Left cardiac atrium (tissue), 4 donors: ENCODE results near the gene GRSF1. TPM values are rescaled to one million over a fixed set of nuclear protein-coding genes. Genes with fewer than 3 reads are reported as not detected.
"Not testable (repeated sequence)": the region's sequence is repeated elsewhere in the genome, so short reads cannot be mapped to it uniquely, and the experiment has no call there.

ENCODE experiments used
- ATAC-seq, 2 donors: fragments of 200-7000 bp; cut with Tn5 transposase; one replicate each; pipeline ENCODE4 v1.9.1; 2020; ENCODE audit warnings: mild to moderate bottlenecking in 2 of 2, moderate library complexity in 2 of 2
- DNase-seq: peaks from one replicate; pipeline ENCODE4 v3.0.0-alpha.2; 2020
- intact Hi-C, 2 donors: fragments of 100-400 bp; cut with DNase I; formaldehyde crosslinking; loops; one replicate each; pipeline versions ENCODE4 v1.14.1 to v1.15.1; 2022 to 2023
- total RNA-seq, 2 donors: library from RNA; stranded (reverse); fragmentation: NEBNext Ultra II Directional; extraction: Animal tissue kit (Norgen Biotek cat#: 25700); gene quantifications; one replicate each; pipeline ENCODE4 v1.2.1, GENCODE V29; 2021
- donor health status: DM: no; HTN: yes; CAD: no.
- donor health status: DM: no; HTN: yes; CAD: no; lungs with severe emphysema.
- donor health status: DM: yes; HTN: yes; CAD: no.
- donor health status: Dilated cardiomyopathy.

The GRSF1 gene
- total RNA-seq, 2 donors from 2014 or later = 64.4 to 79.7 TPM

DNA sequence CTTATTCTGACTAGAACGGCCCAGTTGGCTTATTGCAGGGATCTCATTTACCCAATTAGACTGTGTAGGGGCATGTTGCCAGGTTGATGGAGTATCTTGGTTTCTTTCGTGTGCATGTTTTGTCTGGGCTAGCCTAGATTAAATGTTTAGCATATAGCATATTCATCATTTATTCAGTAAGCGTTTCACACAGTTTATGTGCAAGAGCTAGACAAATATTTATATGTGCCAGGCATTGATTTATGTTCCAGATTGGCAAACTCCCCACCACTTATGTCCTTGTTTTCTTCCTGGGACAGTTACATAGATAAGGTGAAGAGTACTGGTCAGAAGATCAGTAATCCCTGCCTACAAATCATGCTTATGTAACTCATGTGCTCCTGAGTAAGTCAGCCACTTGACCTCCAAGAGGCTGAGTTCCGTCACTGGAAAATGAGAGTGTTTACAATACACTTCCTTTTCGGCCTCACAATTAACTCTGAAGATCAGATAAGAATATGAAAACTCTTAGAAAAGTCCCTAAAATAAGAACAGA lies 60.7 kb downstream of the GRSF1 start:
- DNase-seq = no peak
- ATAC-seq = peak; percentile 41 to 73
- intact Hi-C loops = no loop called here

DNA sequence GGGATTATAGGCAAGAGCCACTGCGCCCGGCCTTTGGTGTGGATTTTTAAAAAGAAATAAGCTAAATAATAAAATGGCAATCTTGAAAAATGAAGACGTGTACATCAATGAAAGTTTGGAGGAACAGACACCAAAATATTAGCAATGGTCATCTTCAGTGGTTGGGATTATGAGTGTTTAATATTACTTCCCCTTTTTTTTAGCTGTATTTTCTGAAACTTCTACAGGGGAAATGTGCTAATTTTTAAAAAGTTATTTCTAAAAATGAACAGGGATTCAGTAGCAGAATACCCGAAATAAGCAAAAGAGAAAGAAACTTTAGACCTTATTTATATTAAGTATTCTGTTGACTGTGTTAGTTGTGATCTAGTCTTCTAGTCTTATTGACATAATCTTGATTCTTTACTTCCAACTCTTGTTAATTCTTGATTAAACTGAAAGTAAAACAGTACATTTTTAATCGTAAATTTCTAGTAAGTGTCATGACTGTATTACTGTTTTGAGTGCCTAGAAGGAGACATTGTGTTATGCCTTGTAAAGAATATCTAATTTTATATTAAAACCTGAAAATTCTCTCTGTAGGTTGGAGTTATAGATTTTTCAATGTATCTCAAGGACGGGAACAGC lies 66.6 kb downstream of the GRSF1 start:
- intact Hi-C loops = no loop called here
- DNase-seq (no peak), ATAC-seq (no peak)

DNA sequence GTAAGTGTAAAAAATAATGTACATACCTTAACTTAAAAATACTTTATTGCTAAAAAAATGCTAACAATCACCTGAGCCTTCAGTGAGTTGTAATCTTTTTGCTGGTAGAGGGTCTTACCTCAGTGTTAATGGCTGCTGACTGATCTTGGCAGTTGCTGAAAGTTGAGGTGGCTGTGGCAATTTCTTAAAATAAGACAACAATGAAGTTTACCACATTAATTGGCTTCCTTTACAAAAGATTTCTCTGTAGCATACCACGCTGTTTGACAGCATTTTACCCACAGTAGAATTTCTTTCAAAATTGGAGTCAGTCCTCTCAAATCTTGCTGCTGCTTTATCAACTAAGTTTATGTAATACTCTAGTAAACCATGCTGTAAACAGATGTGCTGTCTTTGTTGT lies 70.3 kb downstream of the GRSF1 start:
- ATAC-seq, intact Hi-C loops, DNase-seq: not testable (repeated sequence)

DNA sequence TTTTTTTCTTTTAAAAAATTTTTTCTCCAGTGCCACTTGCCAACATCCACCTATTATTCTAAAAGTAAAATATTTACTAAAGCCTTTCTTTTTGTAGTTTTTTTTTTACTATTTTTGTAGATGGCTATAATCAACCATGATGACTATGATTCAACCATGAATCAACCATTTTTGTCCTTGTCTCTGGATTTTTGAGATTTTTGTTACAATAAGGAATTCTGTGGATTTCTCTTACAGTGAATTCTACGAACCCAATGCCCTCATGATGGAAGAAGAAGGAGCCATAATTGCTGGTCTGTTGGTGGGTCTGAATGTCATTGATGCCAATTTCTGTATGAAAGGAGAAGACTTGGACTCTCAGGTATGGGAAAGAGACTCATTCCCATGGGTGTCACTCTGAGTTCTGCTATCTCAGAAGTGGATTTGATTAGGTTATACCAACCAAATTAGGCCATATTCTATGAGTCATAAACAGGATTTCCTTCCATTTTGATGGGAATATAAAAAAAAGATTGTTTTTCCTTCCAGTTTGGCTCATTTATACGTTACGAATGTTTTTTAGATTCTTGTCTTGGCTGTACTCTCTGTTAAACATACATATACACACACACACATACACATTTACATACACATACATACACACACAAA lies 71.3 kb downstream of the GRSF1 start:
- ATAC-seq (no peak), DNase-seq (no peak)
- intact Hi-C loops = no loop called here

Other genes starting within 250 kb of the GRSF1 start
- not detected for gene AMBN, start 247.6 kb downstream of the GRSF1 start, total RNA-seq
- gene ENAM, start 211.1 kb downstream of the GRSF1 start, total RNA-seq = 1 to 10 TPM; 1.2 to 2.9 TPM
- 10 to 100 TPM in 1 of 2 donors, 1 to 10 TPM in 1; 9.0 to 12.0 TPM for gene JCHAIN, start 173.4 kb downstream of the GRSF1 start, total RNA-seq
- 10 to 100 TPM; 17.6 to 24.0 TPM for gene UTP3, start 151.4 kb downstream of the GRSF1 start, total RNA-seq
- 10 to 100 TPM; 23.5 to 27.7 TPM for gene RUFY3, start 117.9 kb downstream of the GRSF1 start, total RNA-seq
- gene MOB1B, start 62.5 kb upstream of the GRSF1 start, total RNA-seq = 10 to 100 TPM; 16.0 to 20.3 TPM
- gene DCK, start 153.8 kb upstream of the GRSF1 start, total RNA-seq = 1 to 10 TPM; 7.3 to 8.1 TPM